ENCODE data around the gene CARD11.
A peak's percentile ranks its signal among the peaks of the same experiment; 100 is the strongest.

Gene CARD11

DNA sequence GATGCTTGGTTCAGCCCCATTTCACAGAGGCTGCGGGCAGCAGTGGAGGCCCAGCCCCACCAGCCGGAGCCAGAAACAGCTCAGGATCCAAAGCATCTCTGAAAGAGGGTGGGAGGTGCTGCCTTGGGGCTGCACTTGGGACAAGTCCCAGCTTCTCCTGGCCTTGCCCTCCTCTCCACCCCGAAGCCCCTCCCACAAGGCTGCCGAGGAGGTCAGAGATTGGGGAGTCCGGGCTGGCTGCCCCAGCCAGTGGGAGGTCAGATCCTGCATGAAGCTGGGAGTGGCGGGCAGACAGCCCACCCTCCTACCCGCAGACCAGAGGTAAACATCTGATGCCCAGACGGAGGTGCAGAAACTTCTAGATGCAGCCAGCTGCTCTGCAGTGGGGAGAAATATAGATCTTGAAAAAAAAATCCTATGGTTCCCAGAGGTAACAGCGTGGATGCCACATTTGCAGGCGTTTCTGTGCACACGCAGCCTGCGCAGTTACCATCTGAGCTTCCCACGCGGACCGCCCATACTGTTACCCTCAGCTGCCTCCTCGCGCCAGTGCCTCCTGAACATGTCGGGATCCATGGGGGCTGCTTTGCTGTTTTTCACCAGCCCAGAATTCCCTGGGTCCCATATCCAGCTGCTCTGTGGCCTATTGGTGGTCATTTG lies 162.7 kb downstream of the CARD11 start:
- no peak for DNase-seq (ENCODE audit: low read depth in 2 of 3, low spot score in 2 of 3)

DNA sequence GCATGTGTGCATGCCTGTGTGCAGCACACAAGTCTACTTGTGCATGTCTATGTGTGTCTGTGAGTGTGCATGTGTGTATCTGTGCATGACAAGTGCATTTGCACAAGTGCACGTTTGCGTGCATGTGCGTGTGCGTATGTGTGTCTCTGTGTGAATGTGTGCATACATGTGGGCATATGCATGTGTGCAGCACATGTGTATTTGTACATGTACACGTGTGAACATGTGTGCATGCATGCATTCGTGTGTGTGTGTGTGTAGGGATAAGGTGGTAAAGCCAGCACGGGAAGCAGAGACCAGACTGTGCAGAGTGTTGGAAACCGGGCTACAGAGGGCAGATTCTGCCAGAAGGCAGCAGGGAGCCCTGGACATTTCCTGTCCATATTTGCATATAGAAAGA lies 163.6 kb downstream of the CARD11 start:
- DNase-seq (ENCODE audit: low read depth in 2 of 3, low spot score in 2 of 3): no peak

DNA sequence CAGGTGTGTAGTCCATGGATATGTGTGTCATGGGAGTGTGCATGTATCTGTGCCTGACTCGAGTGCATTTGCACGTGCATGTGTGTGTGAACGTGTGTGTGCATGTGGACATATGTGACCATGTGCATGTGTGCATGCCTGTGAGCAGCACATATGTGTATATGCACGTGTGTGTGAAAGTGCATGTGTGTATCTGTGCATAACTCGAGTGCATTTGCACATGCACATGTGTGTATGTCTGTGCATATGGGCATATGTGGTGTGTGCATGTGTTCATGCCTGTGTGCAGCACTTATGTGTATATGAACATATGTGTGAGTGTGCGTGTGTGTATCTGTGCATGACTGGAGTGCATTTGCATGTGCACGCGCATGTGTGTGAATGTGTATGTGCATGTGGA lies 164.3 kb downstream of the CARD11 start:
- DNase-seq (ENCODE audit: low read depth in 2 of 3, low spot score in 2 of 3): no peak

GRCh38 chr7:2878306-2878705 lies 165.4 kb downstream of the CARD11 start:
- DNase-seq (ENCODE audit: low read depth in 2 of 3, low spot score in 2 of 3): no peak

DNA sequence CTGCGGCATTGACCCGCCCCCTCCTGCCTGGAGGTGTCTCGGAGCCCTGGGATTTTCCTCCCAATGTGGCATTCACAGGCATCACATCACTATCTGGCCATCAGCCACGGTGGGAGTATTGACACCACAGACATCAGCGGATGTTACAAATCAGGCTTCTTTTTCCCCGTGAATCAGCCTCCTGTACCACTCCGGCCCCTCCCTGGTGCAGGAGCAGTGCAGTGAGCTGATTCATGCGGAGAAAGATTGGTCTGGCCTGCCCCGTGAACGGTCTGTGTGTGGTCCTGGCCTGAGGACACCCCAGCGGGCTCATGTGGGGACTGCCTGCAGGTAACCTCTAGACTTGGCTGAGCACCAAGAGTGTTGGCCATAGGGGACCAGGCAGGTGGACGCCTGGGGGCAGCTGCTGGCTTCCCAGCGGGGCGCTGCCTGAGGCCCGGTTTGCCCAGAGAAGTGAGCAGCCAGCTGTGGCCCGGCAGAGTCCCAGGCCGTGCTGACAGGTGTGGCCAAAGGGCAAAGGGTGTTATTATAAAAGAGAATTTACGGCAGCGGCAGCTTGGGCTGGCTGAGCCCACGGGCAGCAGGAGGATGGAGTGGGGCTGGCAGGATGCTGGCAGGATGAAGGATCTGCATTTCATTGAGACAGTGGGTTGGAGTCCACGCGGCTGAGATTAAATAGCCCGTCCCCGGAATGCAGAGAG lies 167.5 kb downstream of the CARD11 start:
- DNase-seq (ENCODE audit: low read depth in 2 of 3, low spot score in 2 of 3): no peak

DNA sequence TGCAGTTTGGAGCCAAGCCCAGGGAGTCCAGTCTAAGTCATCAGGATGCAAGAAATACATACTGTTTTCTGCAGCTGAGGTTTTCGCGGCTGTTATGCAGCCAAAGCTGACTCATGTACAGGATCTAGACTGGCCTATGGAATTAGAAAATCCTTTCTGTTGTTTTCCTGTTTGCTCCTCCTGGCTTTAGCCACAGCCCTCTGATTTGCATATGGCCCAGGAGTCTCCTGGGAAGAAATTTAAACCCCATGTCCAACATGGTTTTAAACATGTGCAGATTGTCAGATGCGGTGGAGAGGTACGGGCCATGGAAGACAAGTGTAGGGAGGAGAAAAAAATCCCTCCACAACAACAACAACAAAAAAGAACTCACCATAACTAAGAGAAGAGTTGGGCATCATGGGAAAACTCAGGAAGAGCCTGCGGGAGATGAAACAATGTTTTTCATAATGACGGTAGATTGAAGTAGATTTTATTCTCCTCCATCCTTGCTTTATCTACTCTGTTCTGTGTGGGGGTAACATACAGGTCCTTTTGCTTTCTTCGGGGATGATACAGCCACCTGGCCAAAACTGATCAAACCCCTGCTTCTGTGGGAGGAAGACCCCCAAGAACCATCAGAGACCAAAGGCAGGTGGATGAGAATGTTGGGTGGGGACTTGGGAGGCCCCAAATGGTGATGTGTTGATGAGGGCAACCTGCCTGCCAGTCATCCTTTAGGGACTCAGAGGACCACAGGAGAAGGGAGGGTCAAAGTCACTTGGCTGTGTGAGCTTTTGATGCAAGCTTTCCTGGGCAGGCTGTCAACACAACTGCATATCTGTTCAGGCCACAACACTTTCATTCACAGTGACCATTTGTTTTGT lies 169.7 kb downstream of the CARD11 start:
- DNase-seq (ENCODE audit: low read depth in 2 of 3, low spot score in 2 of 3): no peak

DNA sequence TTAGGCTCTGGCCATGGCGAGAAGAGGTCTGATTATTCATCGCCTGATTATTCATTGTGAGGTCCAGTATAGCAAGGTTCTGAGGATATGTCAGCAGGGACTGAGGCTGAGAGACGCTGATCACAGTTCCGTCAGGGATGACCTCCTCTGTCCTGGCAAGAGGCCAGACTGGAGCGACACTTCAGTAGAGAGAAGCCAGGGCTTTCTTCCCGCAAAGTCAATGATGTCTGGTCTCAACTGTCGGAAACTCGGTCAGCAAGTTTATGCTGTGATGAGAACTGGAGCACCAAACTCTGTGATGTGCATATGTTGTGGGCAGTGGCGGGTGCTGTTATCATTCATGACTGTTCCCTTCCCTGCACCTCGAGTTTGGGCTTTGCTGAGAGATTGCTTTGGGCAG lies 170.5 kb downstream of the CARD11 start:
- no peak for DNase-seq (ENCODE audit: low read depth in 2 of 3, low spot score in 2 of 3)

DNA sequence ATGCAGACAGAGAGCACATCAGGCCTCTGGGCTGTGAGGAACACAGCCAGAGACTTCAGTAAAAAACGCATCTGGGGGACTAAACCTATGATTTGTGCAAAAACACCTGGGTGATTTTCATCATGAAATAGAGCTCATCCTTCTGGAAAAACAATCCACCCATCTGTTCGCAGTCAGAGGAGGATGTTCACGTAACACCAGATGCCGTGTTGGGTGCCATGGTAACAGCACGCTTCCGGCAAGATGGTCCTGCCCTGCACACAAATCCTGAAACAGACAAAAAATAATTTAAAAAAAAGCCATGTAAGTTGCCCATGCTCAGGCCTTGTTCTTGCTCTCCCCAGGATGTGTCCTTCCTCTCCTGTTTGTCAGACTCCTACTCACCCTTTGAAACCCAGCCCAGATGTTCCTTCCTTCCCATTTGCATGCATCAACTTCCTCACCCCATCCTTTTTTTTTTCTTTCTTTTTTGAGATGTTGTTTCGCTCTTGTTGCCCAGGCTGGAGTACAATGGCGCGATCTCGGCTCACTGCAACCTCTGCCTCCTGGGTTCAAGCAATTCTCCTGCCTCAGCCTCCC lies 171.3 kb downstream of the CARD11 start:
- DNase-seq (ENCODE audit: low read depth in 2 of 3, low spot score in 2 of 3): no peak

DNA sequence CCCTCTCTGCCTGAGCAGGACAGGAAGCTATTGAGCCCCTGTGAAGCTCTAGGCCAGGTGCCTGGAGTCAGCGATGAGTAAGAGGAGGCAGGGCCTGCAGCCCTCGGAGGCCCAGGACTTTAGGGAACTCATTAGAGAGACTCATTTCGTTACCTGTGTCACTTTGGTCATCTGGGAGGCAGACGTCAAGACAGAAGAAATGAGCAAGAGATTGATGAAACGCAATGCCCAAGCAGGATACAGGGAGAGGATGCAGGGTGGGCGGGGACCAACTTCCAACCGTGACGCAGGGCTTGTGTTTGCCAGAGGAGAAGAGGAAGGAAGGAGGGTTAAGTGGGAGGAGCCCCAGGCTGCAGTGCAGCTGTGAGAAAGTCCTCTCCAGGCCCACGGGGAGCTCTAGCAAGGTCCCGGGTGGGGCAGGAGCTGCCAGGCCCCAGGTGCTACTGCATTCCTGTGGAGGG lies 173.2 kb downstream of the CARD11 start:
- DNase-seq (ENCODE audit: low read depth in 2 of 3, low spot score in 2 of 3): no peak

DNA sequence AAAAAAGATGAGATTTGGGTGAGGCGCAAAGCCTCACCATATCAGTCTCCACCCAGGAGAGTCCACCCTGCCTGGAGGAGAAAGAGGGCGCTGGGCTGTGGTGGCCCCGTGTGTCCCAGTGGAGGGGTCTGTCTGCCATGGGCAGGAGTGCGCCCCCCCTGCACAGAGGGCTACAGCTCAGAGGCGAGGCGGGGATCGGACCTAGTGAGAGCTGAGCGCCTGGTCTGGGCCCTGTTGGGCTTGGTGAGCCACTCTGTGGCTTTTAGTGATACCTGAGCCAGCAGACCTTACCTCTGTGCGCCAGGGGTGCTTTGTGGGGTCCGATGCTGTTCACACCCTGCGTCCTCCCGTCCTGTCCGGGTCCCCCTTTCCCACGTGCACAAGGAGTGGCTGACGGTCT lies 173.7 kb downstream of the CARD11 start:
- no peak for DNase-seq (ENCODE audit: low read depth in 2 of 3, low spot score in 2 of 3)

DNA sequence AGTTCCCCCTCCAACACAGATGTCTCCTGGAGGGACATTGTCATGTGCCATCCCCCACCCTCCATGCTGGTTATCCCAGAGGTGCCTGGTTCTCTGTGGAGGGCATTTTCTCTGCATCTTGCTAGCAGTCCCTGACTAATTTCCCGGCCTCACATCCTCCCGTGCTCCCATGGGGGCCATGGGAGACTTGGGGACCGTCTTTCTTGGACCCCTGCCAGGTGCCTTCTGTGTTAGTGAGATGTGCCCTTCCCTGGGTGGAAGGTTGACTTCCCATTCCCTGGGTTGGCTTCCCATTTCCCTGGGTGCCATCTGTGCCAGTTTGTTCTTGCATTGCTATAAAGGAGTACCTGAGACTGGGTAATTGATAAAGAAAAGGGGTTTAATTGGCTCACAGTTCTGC lies 177.1 kb downstream of the CARD11 start:
- DNase-seq (ENCODE audit: low read depth in 2 of 3, low spot score in 2 of 3): no peak

- peak; percentile 40 to 62 (median 61) for DNase-seq (ENCODE audit: low read depth in 2 of 3, low spot score in 2 of 3)
These were observed 178.5 kb downstream of the CARD11 start for GRCh38 chr7:2864999-2865670.

DNA sequence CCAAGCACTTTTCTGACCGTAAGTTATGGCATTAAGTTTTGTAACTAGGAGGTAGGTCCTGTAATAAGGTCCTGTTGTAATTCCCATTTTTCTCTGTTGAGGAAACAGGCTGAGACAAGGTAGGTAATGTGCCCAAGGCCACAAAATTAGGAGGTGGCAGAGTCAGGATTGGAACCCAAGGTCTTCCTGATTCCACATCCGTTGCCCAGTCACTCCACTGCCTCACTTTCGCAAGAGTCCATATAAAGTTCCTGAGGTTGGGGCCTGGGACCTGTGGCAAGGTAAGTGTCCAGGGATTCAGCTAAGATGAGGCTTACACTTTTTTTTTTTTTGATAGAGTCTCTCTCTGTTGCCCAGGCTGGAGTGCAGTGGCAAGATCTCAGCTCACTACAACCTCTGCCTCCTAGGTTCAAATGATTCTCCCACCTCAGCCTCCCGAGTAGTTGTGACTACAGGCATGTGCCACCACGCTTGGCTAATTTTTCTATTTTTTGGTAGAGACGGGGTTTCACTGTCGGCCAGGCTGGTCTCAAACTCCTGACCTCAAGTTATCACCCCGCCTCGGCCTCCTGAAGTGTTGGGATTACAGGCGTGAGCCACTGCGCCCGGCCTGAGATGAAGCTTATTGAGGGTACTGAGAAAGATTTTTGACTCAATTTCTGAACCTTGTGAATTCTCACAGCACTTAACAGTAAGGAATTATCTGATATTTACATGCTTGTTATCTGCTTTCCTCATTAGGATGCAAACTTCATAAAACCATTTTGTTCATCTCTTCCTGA lies 179.3 kb downstream of the CARD11 start:
- DNase-seq (ENCODE audit: low read depth in 2 of 3, low spot score in 2 of 3): no peak

DNA sequence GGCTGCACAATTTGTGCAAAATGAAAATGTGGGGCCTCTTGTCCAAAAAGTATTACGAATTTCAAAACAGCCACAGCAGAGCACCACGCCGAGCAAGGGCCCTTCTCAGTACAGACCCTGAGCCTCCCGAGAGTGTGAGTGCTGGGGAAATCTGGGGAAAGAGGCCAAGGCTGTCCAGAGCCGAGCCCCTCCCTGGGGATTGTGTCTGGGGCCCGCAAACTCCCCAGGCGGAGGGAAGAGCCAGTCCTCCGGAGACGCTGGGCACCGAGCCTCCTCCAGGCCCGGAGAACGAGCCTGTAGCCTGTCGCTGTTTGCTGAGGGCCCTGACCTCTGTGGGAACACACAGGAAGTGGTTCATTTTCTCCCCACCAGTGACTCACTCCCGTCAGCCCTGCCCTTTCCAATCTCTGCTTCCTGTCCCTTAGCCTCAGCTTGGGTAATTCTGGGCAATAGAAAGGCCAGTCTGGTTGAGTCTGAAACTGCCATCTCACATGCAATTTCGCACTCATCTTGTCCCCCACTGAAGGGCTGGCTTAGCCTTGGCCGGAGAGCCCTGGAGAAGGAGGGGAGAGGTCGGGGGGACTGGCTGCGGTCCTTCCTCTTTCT lies 180.1 kb downstream of the CARD11 start:
- DNase-seq (ENCODE audit: low read depth in 2 of 3, low spot score in 2 of 3): peak; percentile 55 to 67 (median 66)

- peak in 1 of 3 experiments; percentile 23 for DNase-seq (ENCODE audit: low read depth in 2 of 3, low spot score in 2 of 3)
These were observed 180.8 kb downstream of the CARD11 start for GRCh38 chr7:2862831-2863361.

DNA sequence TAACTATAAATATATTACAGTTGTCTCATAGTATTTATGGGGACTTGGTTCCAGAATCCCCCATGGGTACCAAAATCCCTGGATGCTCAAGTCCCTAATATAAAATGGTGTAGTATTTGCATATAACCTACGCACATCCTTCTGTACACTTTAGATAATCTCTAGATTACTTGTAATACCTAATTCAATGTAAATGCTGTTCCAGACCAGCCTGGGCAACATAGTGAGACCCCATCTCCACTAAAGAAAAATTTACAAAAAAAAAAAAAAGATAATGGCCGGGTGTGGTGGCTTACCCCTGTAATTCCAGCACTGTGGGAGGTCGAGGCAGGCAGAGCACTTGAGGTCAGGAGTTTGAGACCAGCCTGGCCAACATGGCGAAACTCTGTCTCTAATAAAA lies 182.2 kb downstream of the CARD11 start:
- DNase-seq (ENCODE audit: low read depth in 2 of 3, low spot score in 2 of 3): no peak

- DNase-seq (ENCODE audit: low read depth in 2 of 3, low spot score in 2 of 3): no peak
These were observed 183.0 kb downstream of the CARD11 start for GRCh38 chr7:2860627-2861133.

- no peak for DNase-seq (ENCODE audit: low read depth in 2 of 3, low spot score in 2 of 3)
These were observed 183.7 kb downstream of the CARD11 start for GRCh38 chr7:2859952-2860351.

DNA sequence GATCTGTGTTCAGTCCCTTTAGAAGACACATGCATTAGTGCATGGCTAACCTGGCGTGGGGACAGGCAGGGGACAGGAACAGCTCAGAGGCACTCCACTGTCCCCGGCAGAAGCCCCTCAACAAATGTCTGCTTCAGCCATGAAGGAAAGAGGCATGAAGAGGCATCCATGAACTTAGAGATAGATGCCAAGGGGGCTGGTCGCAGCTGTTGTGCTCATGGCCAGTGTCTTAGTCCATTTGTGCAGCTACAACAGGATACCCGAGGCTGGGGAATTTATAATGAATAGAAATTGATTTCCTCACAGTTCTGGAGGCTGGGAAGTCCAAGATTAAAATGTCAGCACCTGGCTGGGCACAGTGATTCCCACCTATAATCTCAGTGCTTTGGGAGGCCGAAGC lies 185.0 kb downstream of the CARD11 start:
- no peak for DNase-seq (ENCODE audit: low read depth in 2 of 3, low spot score in 2 of 3)

Data from activated CD8-positive, alpha-beta memory T cell treated with anti-CD3 and anti-CD28 coated beads for 48 hours (primary cell).